SK-N-MC (cell line): Measurements from ENCODE around the gene NT5DC3.

ENCODE experiments used
- DNase-seq: peaks from one replicate; pipeline ENCODE4 v3.0.0-alpha.2; 2011; ENCODE audit warnings: low read depth, low spot score
- H3K27ac ChIP-seq: fragments of 200-600 bp; sonication (generic); 2 replicates; pipeline ENCODE4 v1.5.1; 2016; ENCODE audit warnings: mixed run types
- H3K36me3 ChIP-seq: fragments of 200-600 bp; sonication (generic); 2 replicates; pipeline ENCODE4 v1.6.1; 2017; ENCODE audit warnings: antibody characterized with exemption, low read length, mixed read lengths; ENCODE audit not compliant: insufficient read depth
- H3K4me3 ChIP-seq: fragments of 200-600 bp; sonication (generic); 2 replicates; pipeline ENCODE4 v1.5.1; 2016
- H3K9ac ChIP-seq: fragments of 200-600 bp; sonication (generic); 2 replicates; pipeline ENCODE4 v1.8.0; 2017; ENCODE audit warnings: mixed run types, mixed read lengths; ENCODE audit not compliant: insufficient read length
- H3K9me3 ChIP-seq: fragments of 200-600 bp; sonication (generic); 2 replicates; pipeline ENCODE4 v1.6.1; 2017; ENCODE audit warnings: low read depth, mild to moderate bottlenecking, antibody characterized with exemption, low read length, moderate library complexity, mixed read lengths
- EZH2 ChIP-seq: fragments of 200-600 bp; sonication (generic); IDR thresholded peaks from one replicate; pipeline ENCODE4 v1.6.1; 2017; ENCODE audit warnings: antibody characterized with exemption
- FOXP2 ChIP-seq: optimal IDR thresholded peaks from 2 replicates; pipeline ENCODE3; 2011; ENCODE audit warnings: mild to moderate bottlenecking, moderate library complexity; ENCODE audit not compliant: insufficient read depth; ENCODE audit errors: extremely low read length, control extremely low read depth
- POLR2AphosphoS5 ChIP-seq: IDR thresholded peaks from 2 replicates; pipeline ENCODE4 v1.6.1; 2012; ENCODE audit warnings: mild to moderate bottlenecking, low read depth, low read length, borderline replicate concordance

The NT5DC3 gene

DNA sequence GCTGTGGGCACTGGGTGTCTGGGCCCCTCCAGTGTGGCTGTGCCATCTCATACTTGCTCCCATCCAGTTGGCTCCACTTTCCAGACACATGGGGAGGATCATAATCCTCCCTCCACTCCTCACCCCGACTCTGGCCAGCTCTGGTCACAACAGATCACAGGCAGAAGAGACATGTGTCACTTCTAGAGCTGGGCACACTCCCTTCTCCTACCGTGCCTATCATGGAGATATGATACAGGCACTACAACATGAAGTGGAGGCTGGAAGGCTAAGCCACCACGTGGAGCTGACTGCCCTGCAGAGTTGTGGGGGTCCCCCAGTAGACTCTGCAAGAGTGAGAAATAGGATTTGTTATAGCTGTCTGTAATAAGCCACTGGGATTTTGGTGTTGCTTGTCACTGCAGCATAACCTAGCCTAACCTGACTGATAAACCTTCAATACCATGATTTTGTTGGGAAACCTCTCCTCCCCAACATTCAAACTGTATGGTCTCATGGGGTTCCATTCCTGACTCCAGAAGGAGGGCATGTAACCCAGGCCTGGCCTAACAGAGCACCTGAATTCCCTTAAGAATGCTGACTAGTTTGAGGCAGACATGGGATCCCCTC, 20.0 kb downstream of the NT5DC3 start:
- no peak overlapping the region for H3K27ac ChIP-seq
- H3K36me3 ChIP-seq = peaks cover 9% of the 10 kb centered on the region
- no peak overlapping the region for H3K9ac ChIP-seq
- no peak for DNase-seq
- peaks cover 5% of the 10 kb centered on the region; the same call in 1 of the 2 replicates for H3K9me3 ChIP-seq
- no peak overlapping the region for H3K4me3 ChIP-seq
- no peak for TF ChIP-seq POLR2AphosphoS5
- no peak for TF ChIP-seq EZH2
- TF ChIP-seq FOXP2 = no peak

DNA sequence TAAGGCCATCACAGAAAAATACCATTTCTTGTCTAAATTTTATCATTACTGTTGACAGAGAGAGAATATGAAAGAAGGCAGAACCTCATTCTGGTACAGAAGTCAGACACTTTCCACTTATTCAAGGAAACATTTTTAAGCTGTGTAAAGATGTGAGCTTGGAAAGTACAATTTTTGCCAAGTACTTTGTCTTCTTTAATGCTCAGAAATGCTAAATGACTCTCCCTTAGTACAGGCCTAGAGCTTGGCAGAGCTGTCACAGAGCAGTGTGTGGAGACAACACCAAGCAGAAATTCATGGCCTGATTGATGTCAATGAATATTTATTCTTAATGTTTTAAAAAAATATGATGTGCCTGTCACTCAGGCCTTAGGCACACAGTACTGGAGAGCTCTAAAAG, 20.7 kb downstream of the NT5DC3 start:
- TF ChIP-seq POLR2AphosphoS5 (no peak), FOXP2 (no peak), EZH2 (no peak)

DNA sequence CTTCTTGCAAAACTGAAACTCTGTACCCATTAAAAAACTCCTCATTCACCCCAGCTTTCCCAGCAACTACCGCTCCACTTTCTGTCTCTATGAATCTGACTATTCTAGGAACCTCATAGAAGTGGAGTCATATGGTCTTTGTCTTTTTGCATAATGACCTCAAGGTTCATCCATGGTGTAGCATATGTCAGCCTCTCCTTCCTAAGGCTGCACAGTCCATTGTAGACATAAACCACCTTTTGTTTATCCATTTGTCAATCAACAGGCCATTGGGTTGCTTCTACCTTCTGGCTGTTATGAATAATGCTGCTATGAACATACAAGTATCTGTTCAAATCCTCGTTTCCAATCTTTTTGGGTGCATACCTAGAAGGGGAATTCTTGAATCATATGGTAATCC, 21.1 kb downstream of the NT5DC3 start:
- no peak overlapping the region for H3K27ac ChIP-seq
- TF ChIP-seq EZH2 (no peak), FOXP2 (no peak), POLR2AphosphoS5 (no peak)
- no peak for DNase-seq
- H3K36me3 ChIP-seq = peaks cover 9% of the 10 kb centered on the region
- H3K9ac ChIP-seq = no peak overlapping the region
- H3K4me3 ChIP-seq = no peak overlapping the region
- H3K9me3 ChIP-seq = peaks cover 5% of the 10 kb centered on the region; the same call in 1 of the 2 replicates

More for the DNA sequence above, 20.7 kb downstream of the NT5DC3 start:
- H3K9ac ChIP-seq = no peak overlapping the region
- H3K36me3 ChIP-seq = peaks cover 9% of the 10 kb centered on the region
- no peak overlapping the region for H3K4me3 ChIP-seq
- no peak overlapping the region for H3K27ac ChIP-seq
- peaks cover 5% of the 10 kb centered on the region; the same call in 1 of the 2 replicates for H3K9me3 ChIP-seq
- DNase-seq = no peak

- peaks cover 5% of the 10 kb centered on the region; the same call in 1 of the 2 replicates for H3K9me3 ChIP-seq
- H3K4me3 ChIP-seq = no peak overlapping the region
- peaks cover 10% of the 10 kb centered on the region for H3K36me3 ChIP-seq
- DNase-seq = no peak
- no peak overlapping the region for H3K9ac ChIP-seq
- TF ChIP-seq POLR2AphosphoS5 (no peak), EZH2 (no peak), FOXP2 (no peak)
- H3K27ac ChIP-seq = no peak overlapping the region
These were observed 21.7 kb downstream of the NT5DC3 start for GRCh38 chr12:103819312-103819711.

- Histone ChIP-seq H3K9ac (no peak overlapping the region), H3K36me3 (peaks cover 18% of the 10 kb centered on the region), H3K27ac (no peak overlapping the region), H3K4me3 (no peak overlapping the region), H3K9me3 (peaks cover 5% of the 10 kb centered on the region; the same call in 1 of the 2 replicates)
- no peak for DNase-seq
- TF ChIP-seq FOXP2 (no peak), POLR2AphosphoS5 (no peak)
These were observed 23.2 kb downstream of the NT5DC3 start for GRCh38 chr12:103817791-103818190.

DNA sequence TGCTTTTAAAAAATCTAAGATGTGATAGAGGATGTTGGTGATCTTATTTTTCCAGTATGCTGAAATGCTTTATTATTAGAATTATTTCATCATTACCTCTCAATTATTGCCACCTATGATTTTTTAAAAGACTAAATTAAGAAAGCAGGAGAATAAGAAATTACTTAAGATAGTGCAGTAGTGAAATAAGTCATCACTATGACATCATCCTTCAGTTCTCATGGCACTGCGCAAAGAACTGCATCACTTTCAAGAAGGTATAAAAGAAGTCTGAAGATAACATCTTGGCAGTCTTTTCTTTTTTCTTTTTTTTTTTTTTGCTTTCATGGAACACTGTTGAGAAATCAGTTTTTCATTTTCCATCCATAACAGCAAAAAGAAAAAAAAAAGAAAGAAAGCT, 24.4 kb downstream of the NT5DC3 start:
- DNase-seq = no peak
- no peak for TF ChIP-seq FOXP2
- TF ChIP-seq POLR2AphosphoS5 = no peak
- no peak for TF ChIP-seq EZH2
- no peak overlapping the region for H3K27ac ChIP-seq
- no peak overlapping the region for H3K9ac ChIP-seq
- H3K9me3 ChIP-seq = peaks cover 3% of the 10 kb centered on the region; the same call in 1 of the 2 replicates
- peaks cover 19% of the 10 kb centered on the region for H3K36me3 ChIP-seq
- H3K4me3 ChIP-seq = no peak overlapping the region

- no peak for TF ChIP-seq FOXP2
- no peak for TF ChIP-seq EZH2
- Histone ChIP-seq H3K4me3 (no peak overlapping the region), H3K9ac (no peak overlapping the region), H3K36me3 (peaks cover 13% of the 10 kb centered on the region), H3K9me3 (no peaks in the 10 kb centered on the region), H3K27ac (0 out of 2 replicates have a peak overlapping the region, but pooled peaks have one; percentile 15)
- no peak for DNase-seq
These were observed 26.6 kb downstream of the NT5DC3 start for GRCh38 chr12:103814436-103814835.

GRCh38 chr12:103813949-103814348, 27.1 kb downstream of the NT5DC3 start:
- H3K9ac ChIP-seq = no peak overlapping the region
- TF ChIP-seq FOXP2 (no peak), POLR2AphosphoS5 (no peak), EZH2 (no peak)
- peaks cover 13% of the 10 kb centered on the region for H3K36me3 ChIP-seq
- H3K4me3 ChIP-seq = no peak overlapping the region
- DNase-seq = no peak
- no peak overlapping the region for H3K27ac ChIP-seq
- no peaks in the 10 kb centered on the region for H3K9me3 ChIP-seq

DNA sequence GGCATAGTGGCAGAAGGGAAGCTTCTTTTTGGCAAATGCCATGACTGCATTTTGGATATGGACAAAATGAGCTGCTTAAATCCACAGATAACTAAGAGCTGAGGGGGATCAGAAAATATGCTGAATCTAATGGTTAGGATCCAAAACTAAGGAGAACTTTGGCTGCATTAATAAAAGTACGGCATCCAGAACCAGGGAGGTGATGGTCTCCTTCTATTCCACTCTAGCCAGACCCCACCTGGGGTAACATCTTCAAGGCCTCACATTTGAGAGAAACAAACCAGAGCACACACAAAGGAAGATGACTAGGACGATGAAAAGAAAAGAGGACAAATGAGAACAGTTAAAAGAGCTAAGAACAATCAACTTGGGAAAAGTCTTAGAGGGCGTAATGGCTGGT, 27.6 kb downstream of the NT5DC3 start:
- Histone ChIP-seq H3K9me3 (no peaks in the 10 kb centered on the region), H3K4me3 (no peak overlapping the region), H3K9ac (no peak overlapping the region), H3K27ac (no peak overlapping the region), H3K36me3 (peaks cover 13% of the 10 kb centered on the region)
- DNase-seq = no peak
- no peak for TF ChIP-seq FOXP2
- TF ChIP-seq POLR2AphosphoS5 = no peak
- no peak for TF ChIP-seq EZH2
